GM12878 (cell line): ENCODE data around the gene KLKB1.

Experiments
- BMI1 ChIP-seq: fragments of 450-650 bp; IDR thresholded peaks from 2 replicates; pipeline ENCODE4 v1.6.1; 2016; ENCODE audit warnings: mild to moderate bottlenecking, moderate library complexity, borderline replicate concordance
- ZNF207 ChIP-seq: fragments of 450-650 bp; IDR thresholded peaks from 2 replicates; pipeline ENCODE4 v1.6.1; 2014; ENCODE audit warnings: antibody characterized with exemption, mild to moderate bottlenecking, borderline replicate concordance
- TF ChIP-seq, protein P1 (sequence below), 3 experiments: IDR thresholded peaks in 2 of 3; conservative IDR thresholded peaks in 1 of 3; 2 replicates each; pipeline ENCODE4 v1.5.1; 2011; ENCODE audit warnings: low read depth in 3 of 3, low read length in 3 of 3, mild to moderate bottlenecking in 3 of 3, control low read depth in 2 of 3, moderate library complexity in 2 of 3, inconsistent platforms in 1 of 3, mixed read lengths in 1 of 3; ENCODE audit not compliant: control insufficient read depth in 2 of 3, insufficient read depth in 1 of 3; ENCODE audit errors: extremely low read depth in 1 of 3

DNA sequence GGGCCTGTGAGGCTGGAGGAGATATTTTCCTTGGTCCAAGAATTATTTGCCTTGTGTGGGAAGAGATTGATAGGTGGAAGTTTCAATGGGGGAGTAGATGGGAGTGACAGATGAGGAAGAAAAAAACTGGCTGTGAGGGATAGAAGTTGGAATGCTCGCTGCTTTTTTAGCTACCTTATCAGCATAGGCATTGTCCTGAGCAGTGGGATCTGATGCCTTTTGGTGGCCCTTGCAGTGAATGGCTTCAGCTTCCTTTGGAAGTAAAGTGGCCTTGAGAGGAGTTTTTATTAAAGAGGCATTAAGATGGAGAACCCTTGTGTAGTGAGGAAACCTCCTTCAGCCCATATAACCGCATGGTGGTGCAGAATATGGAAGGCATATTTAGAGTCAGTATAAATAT lies 16.0 kb downstream of the KLKB1 start:
- TF ChIP-seq BMI1 (no peak), ZNF207 (no peak)
- TF ChIP-seq, protein P1, sequence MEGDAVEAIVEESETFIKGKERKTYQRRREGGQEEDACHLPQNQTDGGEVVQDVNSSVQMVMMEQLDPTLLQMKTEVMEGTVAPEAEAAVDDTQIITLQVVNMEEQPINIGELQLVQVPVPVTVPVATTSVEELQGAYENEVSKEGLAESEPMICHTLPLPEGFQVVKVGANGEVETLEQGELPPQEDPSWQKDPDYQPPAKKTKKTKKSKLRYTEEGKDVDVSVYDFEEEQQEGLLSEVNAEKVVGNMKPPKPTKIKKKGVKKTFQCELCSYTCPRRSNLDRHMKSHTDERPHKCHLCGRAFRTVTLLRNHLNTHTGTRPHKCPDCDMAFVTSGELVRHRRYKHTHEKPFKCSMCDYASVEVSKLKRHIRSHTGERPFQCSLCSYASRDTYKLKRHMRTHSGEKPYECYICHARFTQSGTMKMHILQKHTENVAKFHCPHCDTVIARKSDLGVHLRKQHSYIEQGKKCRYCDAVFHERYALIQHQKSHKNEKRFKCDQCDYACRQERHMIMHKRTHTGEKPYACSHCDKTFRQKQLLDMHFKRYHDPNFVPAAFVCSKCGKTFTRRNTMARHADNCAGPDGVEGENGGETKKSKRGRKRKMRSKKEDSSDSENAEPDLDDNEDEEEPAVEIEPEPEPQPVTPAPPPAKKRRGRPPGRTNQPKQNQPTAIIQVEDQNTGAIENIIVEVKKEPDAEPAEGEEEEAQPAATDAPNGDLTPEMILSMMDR (IDR thresholded peaks at IDR 0.05 in 2 of 3, conservative IDR thresholded peaks at IDR 0.05 in 1 of 3; ENCODE audit: control insufficient read depth in 2 of 3, extremely low read depth in 1 of 3, insufficient read depth in 1 of 3, low read depth in 3 of 3, low read length in 3 of 3), result no peak
